ENCODE measurements around the gene WDR81. TPM values are rescaled to one million over a fixed set of nuclear protein-coding genes. Genes with fewer than 3 reads are reported as not detected.
"Not testable (repeated sequence)": the region's sequence is repeated elsewhere in the genome, so short reads cannot be mapped to it uniquely, and the experiment has no call there.

The WDR81 gene
- total RNA-seq: 10 to 100 TPM; 32.7 to 41.8 TPM

DNA sequence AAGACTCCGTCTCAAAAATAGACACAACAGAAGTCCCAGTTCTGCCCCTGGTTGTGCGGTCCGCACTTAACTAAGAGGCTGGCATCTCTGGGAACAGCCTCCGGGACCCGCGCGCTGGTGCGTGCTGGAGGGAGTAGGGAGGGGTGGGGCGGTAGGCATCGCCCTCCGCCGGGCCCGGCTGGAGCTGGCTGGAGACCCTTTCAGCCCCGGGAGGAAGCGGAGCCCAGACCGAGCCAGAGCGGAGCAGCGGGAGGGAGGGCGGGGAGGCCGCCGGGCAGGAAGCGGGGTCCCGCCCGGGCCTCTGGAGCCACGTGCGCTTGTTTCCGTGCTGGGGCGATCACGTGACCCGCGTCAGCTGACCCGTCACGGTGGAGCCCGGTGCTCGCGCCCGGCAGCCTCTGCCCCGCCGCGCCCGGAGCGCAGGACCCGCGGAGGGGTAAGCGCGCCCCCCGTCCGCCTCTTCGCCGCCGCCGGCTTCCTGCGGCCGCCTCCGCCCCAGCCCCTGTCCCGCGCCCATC lies at the start of gene WDR81:
Gene WDR81 (plus strand): TSS at position 354 of the 518 bp plus-strand sequence. CDS start 256 bp downstream, outside the sequence.
- Histone ChIP-seq H3K9me3 (no peaks in the 10 kb centered on the region), H3K4me3 (peak within 1 kb of the TSS; percentile 83), H3K36me3 (peaks cover 13% of the 10 kb centered on the region), H3K27me3 (replicated peaks; ENCODE audit: insufficient read depth) (no peaks in the 10 kb centered on the region), H3K27ac (peak within 1 kb of the TSS; percentile 73), H3K4me1 (ENCODE audit: control insufficient read depth in 1 of 2, low read depth in 2 of 2) (peaks cover 12 to 25% of the 10 kb centered on the region in 2 donors)
- ATAC-seq (ENCODE audit: insufficient number of reproducible peaks, low FRiP score, low read depth) (peak; percentile 67), DNase-seq (ENCODE audit: low spot score) (peak; percentile 68)
- TF ChIP-seq CTCF (IDR thresholded peaks at IDR 0.05): no peak

- peaks cover 93% of the 10 kb centered on the region for H3K36me3 ChIP-seq
- DNase-seq (ENCODE audit: low spot score): no peak
These were observed 48.1 kb upstream of the WDR81 start for GRCh38 chr17:1676401-1676800.

GRCh38 chr17:1683459-1683858 lies 41.0 kb upstream of the WDR81 start:
- Histone ChIP-seq H3K27me3 (replicated peaks; ENCODE audit: insufficient read depth) (no peaks in the 10 kb centered on the region), H3K4me3 (peak overlapping the region; percentile 86), H3K9me3 (no peaks in the 10 kb centered on the region), H3K27ac (peak overlapping the region; percentile 69 to 85), H3K36me3 (peaks cover 42% of the 10 kb centered on the region), H3K4me1 (ENCODE audit: control insufficient read depth in 1 of 2, low read depth in 2 of 2) (peaks cover 14 to 25% of the 10 kb centered on the region in 2 donors)
- ATAC-seq (ENCODE audit: insufficient number of reproducible peaks, low FRiP score, low read depth) (no peak), DNase-seq (ENCODE audit: low spot score) (no peak)
- TF ChIP-seq CTCF (IDR thresholded peaks at IDR 0.05): no peak

More at GRCh38 chr17:1676401-1676800, 48.1 kb upstream of the WDR81 start:
- Histone ChIP-seq H3K27ac (no peak overlapping the region), H3K4me1 (ENCODE audit: control insufficient read depth in 1 of 2, low read depth in 2 of 2) (no peaks in the 10 kb centered on the region), H3K27me3 (replicated peaks; ENCODE audit: insufficient read depth) (no peaks in the 10 kb centered on the region), H3K9me3 (no peaks in the 10 kb centered on the region), H3K4me3 (no peak overlapping the region)
- no peak for ATAC-seq (ENCODE audit: insufficient number of reproducible peaks, low FRiP score, low read depth)
- no peak for TF ChIP-seq CTCF (IDR thresholded peaks at IDR 0.05)

DNA sequence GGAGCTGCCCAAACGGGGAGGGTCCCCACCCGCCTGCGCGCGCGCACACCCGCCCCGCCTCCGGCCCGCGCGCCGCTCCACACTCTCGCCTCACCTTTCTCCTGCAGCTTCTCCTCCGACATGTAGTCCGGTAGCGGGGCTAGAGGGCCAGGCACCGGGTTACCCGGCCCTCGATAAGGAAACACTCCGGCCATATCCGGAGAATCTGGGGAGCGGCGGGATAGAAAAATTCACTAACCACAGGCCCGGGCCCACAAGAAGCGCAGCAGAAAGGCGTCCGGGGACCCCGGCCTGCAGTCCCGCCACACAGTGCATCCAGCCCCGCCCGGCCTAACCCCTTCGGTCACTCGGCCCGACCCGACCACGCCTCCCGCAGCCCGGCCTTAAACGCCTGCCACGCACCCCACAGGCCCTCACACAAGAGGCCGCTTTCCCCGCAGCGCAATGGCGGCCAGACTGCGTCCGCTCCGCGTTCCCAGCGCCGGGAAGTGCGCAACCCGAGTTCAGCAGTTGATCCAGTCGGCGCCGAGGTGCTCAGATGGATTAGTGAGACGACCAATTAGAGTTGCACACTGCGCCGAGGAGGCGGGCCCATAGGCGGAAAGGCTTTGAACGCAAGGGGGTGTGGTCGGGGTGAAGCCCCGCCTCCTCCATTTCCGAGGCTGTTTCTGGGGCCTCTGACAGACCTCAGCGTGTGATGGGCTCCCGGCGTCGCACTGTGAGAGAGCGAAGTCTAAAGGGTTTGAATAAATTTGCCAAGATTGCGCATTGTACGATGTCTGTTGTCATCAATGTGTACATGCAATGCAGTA lies 39.9 kb upstream of the WDR81 start, which contains the start of gene PRPF8:
Gene PRPF8 (minus strand): TSS at position 490 of the 812 bp plus-strand sequence. CDS start 296 bp downstream, at position 194.
- peak within 1 kb of the TSS; percentile 69 to 85 for H3K27ac ChIP-seq
- H3K9me3 ChIP-seq: no peaks in the 10 kb centered on the region
- TF ChIP-seq CTCF (IDR thresholded peaks at IDR 0.05): no peak
- peak within 1 kb of the TSS; percentile 86 for H3K4me3 ChIP-seq
- ATAC-seq (ENCODE audit: insufficient number of reproducible peaks, low FRiP score, low read depth): peak; percentile 96
- peaks cover 31% of the 10 kb centered on the region for H3K36me3 ChIP-seq
- H3K27me3 ChIP-seq (replicated peaks; ENCODE audit: insufficient read depth): no peaks in the 10 kb centered on the region
- peak; percentile 96 for DNase-seq (ENCODE audit: low spot score)
- peaks cover 14 to 25% of the 10 kb centered on the region in 2 donors for H3K4me1 ChIP-seq (ENCODE audit: control insufficient read depth in 1 of 2, low read depth in 2 of 2)

- Histone ChIP-seq H3K27ac (no peak overlapping the region), H3K4me3 (no peak overlapping the region), H3K4me1 (ENCODE audit: control insufficient read depth in 1 of 2, low read depth in 2 of 2) (peaks cover 14 to 25% of the 10 kb centered on the region in 2 donors), H3K9me3 (no peaks in the 10 kb centered on the region), H3K27me3 (replicated peaks; ENCODE audit: insufficient read depth) (no peaks in the 10 kb centered on the region), H3K36me3 (peaks cover 16% of the 10 kb centered on the region)
- ATAC-seq (ENCODE audit: insufficient number of reproducible peaks, low FRiP score, low read depth) (no peak), DNase-seq (ENCODE audit: low spot score) (no peak)
- TF ChIP-seq CTCF (IDR thresholded peaks at IDR 0.05): no peak
These were observed 38.4 kb upstream of the WDR81 start for GRCh38 chr17:1686086-1686485.

GRCh38 chr17:1688405-1688804 lies 36.1 kb upstream of the WDR81 start:
- not testable (repeated sequence) for H3K4me3 ChIP-seq; H3K27me3 ChIP-seq (replicated peaks; ENCODE audit: insufficient read depth); H3K9me3 ChIP-seq; H3K4me1 ChIP-seq (ENCODE audit: control insufficient read depth in 1 of 2, low read depth in 2 of 2); ATAC-seq (ENCODE audit: insufficient number of reproducible peaks, low FRiP score, low read depth); H3K27ac ChIP-seq; H3K36me3 ChIP-seq; DNase-seq (ENCODE audit: low spot score)
